PC-3 (cell line): ENCODE data around the gene AGAP1. TPM values are rescaled to one million over a fixed set of nuclear protein-coding genes. Genes with fewer than 3 reads are reported as not detected.

ENCODE experiments used
- ATAC-seq: fragments of 200-7000 bp; cut with Tn5 transposase; 2 replicates; pipeline ENCODE4 v1.9.1; 2020; ENCODE audit warnings: mild to moderate bottlenecking, moderate library complexity
- BruUV-seq: library from RNA; stranded (reverse); fragments of 400-500 nt; replicated peaks from 2 replicates; lab custom pipeline; 2021; lab: Mats Ljungman, UMichigan
- CTCF ChIA-PET: fragments of 300-600 bp; sonication (Branson Sonifier 250); formaldehyde crosslinking; loops from one replicate; lab custom pipeline; 2022; ENCODE audit warnings: antibody characterized with exemption; lab: Charles Lee
- POLR2A ChIA-PET: fragments of 300-600 bp; sonication (Branson Sonifier 250); formaldehyde crosslinking; loops from one replicate; lab custom pipeline; 2022; ENCODE audit warnings: antibody characterized with exemption; ENCODE audit not compliant: unreplicated experiment; lab: Charles Lee
- DNase-seq: peaks from one replicate; pipeline ENCODE4 v3.0.0-alpha.2; 2015
- H2AFZ ChIP-seq: fragments of 300-600 bp; sonication (generic); 2 replicates; pipeline ENCODE4 v1.6.0; 2016; ENCODE audit warnings: antibody characterized with exemption, low read length
- H3F3A ChIP-seq: fragments of 300-600 bp; sonication (generic); one replicate; pipeline ENCODE4 v1.6.0; 2017; ENCODE audit warnings: antibody characterized with exemption, low read length, control low read depth, mild to moderate bottlenecking; ENCODE audit not compliant: unreplicated experiment
- H3K27ac ChIP-seq: fragments of 300-600 bp; sonication (generic); 2 replicates; pipeline ENCODE4 v1.5.1; 2016; ENCODE audit warnings: mild to moderate bottlenecking, low read length
- H3K27me3 ChIP-seq: fragments of 300-600 bp; sonication (generic); 2 replicates; pipeline ENCODE4 v1.6.1; 2016; ENCODE audit warnings: low read length, mixed read lengths
- H3K36me3 ChIP-seq: fragments of 300-600 bp; sonication (generic); 2 replicates; pipeline ENCODE4 v1.6.1; 2016; ENCODE audit warnings: low read depth, mixed run types, low read length, mixed read lengths
- H3K4me1 ChIP-seq: fragments of 300-600 bp; sonication (generic); 2 replicates; pipeline ENCODE4 v1.5.1; 2016; ENCODE audit warnings: low read length; ENCODE audit not compliant: insufficient read depth
- H3K4me2 ChIP-seq: fragments of 300-600 bp; sonication (generic); 2 replicates; pipeline ENCODE4 v1.6.0; 2016; ENCODE audit warnings: low read length
- H3K4me3 ChIP-seq: fragments of 300-600 bp; sonication (generic); 2 replicates; pipeline ENCODE4 v1.5.1; 2016; ENCODE audit warnings: mild to moderate bottlenecking, low read length, mixed read lengths
- H3K79me2 ChIP-seq: fragments of 300-600 bp; sonication (generic); 2 replicates; pipeline ENCODE4 v1.6.1; 2017; ENCODE audit warnings: low read length, mixed read lengths
- H3K9ac ChIP-seq: fragments of 300-600 bp; sonication (generic); 2 replicates; pipeline ENCODE4 v1.6.0; 2016; ENCODE audit warnings: mild to moderate bottlenecking, low read length
- H3K9me2 ChIP-seq: fragments of 300-600 bp; sonication (generic); replicated peaks from 2 replicates; pipeline ENCODE4 v1.6.1; 2016; ENCODE audit warnings: mixed run types, low read length, mixed read lengths
- H3K9me3 ChIP-seq: fragments of 300-600 bp; sonication (generic); 2 replicates; pipeline ENCODE4 v1.6.1; 2016; ENCODE audit warnings: low read length, mixed read lengths
- H4K20me1 ChIP-seq: fragments of 300-600 bp; sonication (generic); 2 replicates; pipeline ENCODE4 v1.6.1; 2016; ENCODE audit warnings: low read length, mixed read lengths
- CTCF ChIP-seq: fragments of 300-600 bp; sonication (generic); conservative IDR thresholded peaks from 2 replicates; pipeline ENCODE4 v1.5.1; 2017; ENCODE audit warnings: antibody characterized with exemption, low read depth, mild to moderate bottlenecking, low read length
- EZH2 ChIP-seq: fragments of 300-600 bp; sonication (generic); IDR thresholded peaks from one replicate; pipeline ENCODE4 v1.6.1; 2017; ENCODE audit warnings: antibody characterized with exemption, mild to moderate bottlenecking, low read length; ENCODE audit not compliant: unreplicated experiment
- EZH2phosphoT487 ChIP-seq: fragments of 300-600 bp; sonication (generic); IDR thresholded peaks from 2 replicates; pipeline ENCODE4 v1.6.1; 2018; ENCODE audit warnings: mild to moderate bottlenecking, antibody characterized with exemption, low read length, borderline replicate concordance
- intact Hi-C: fragments of 100-400 bp; cut with micrococcal nuclease; formaldehyde crosslinking; loops from 2 replicates; pipeline ENCODE4 v1.9.0; 2023
- total RNA-seq: library from RNA; depleted of rRNA; stranded (reverse); fragments of >200 nt; gene quantifications from 2 replicates; pipeline ENCODE4 v1.2.3, GENCODE V29; 2014

The AGAP1 gene
- total RNA-seq, 1 experiment from 2014 or later: 31.0 TPM

GRCh38 chr2:235623111-235623510 is 129.3 kb downstream of the AGAP1 start:
- DNase-seq (no peak), ATAC-seq (no peak)
- intact Hi-C loops: no loop called here
- Histone ChIP-seq H3F3A (no peaks in the 10 kb centered on the region), H3K36me3 (no peaks in the 10 kb centered on the region), H2AFZ (no peak overlapping the region), H3K4me2 (no peak overlapping the region), H3K4me3 (no peak overlapping the region), H4K20me1 (peaks cover 12% of the 10 kb centered on the region; the same call in 1 of the 2 replicates), H3K79me2 (peaks cover 90% of the 10 kb centered on the region), H3K4me1 (peaks cover 7% of the 10 kb centered on the region), H3K27me3 (no peaks in the 10 kb centered on the region), H3K9me3 (no peaks in the 10 kb centered on the region), H3K9ac (no peak overlapping the region), H3K9me2 (no peaks in the 10 kb centered on the region), H3K27ac (no peak overlapping the region)
- no TSS peak for BruUV-seq
- POLR2A ChIA-PET: no interaction called here
- CTCF ChIA-PET: no interaction called here
- TF ChIP-seq EZH2 (no peak), CTCF (no peak), EZH2phosphoT487 (no peak)

GRCh38 chr2:235623752-235624151 is 129.9 kb downstream of the AGAP1 start:
- H2AFZ ChIP-seq: no peak overlapping the region
- H3K4me3 ChIP-seq: no peak overlapping the region
- ChIA-PET POLR2A (no interaction called here), CTCF (no interaction called here)
- no peak for DNase-seq
- intact Hi-C loops: no loop called here
- no peak overlapping the region for H3K9ac ChIP-seq
- H3K4me2 ChIP-seq: no peak overlapping the region
- no peaks in the 10 kb centered on the region for H3F3A ChIP-seq
- 0 out of 2 replicates have a peak, but pooled peaks cover under 1% of the 10 kb centered on the region for H3K4me1 ChIP-seq
- H3K9me3 ChIP-seq: no peaks in the 10 kb centered on the region
- peaks cover 88% of the 10 kb centered on the region for H3K79me2 ChIP-seq
- no peak overlapping the region for H3K27ac ChIP-seq
- H4K20me1 ChIP-seq: peaks cover 12% of the 10 kb centered on the region; the same call in 1 of the 2 replicates
- H3K36me3 ChIP-seq: no peaks in the 10 kb centered on the region
- ATAC-seq: no peak
- no TSS peak for BruUV-seq
- H3K27me3 ChIP-seq: no peaks in the 10 kb centered on the region
- H3K9me2 ChIP-seq: no peaks in the 10 kb centered on the region
- TF ChIP-seq CTCF (no peak), EZH2 (no peak), EZH2phosphoT487 (no peak)

- peaks cover 12% of the 10 kb centered on the region; the same call in 1 of the 2 replicates for H4K20me1 ChIP-seq
Measured at GRCh38 chr2:235626658-235627057, 132.8 kb downstream of the AGAP1 start.

More at GRCh38 chr2:235626658-235627057, 132.8 kb downstream of the AGAP1 start:
- no TSS peak for BruUV-seq
- Histone ChIP-seq H3K27me3 (no peaks in the 10 kb centered on the region), H3K27ac (no peak overlapping the region), H3K9me3 (no peaks in the 10 kb centered on the region), H3K36me3 (no peaks in the 10 kb centered on the region), H3K4me3 (no peak overlapping the region), H3K4me1 (no peaks in the 10 kb centered on the region), H3K9ac (no peak overlapping the region), H3K4me2 (no peak overlapping the region), H3F3A (no peaks in the 10 kb centered on the region), H2AFZ (no peak overlapping the region), H3K79me2 (peaks cover 81% of the 10 kb centered on the region), H3K9me2 (no peaks in the 10 kb centered on the region)
- intact Hi-C loops: no loop called here
- ChIA-PET POLR2A (no interaction called here), CTCF (interaction anchor here (1.4 kb wide), 1 partner anchor 119 kb away, joined by 4 read pairs; no protein-coding TSS in a partner anchor)
- ATAC-seq: no peak
- TF ChIP-seq EZH2phosphoT487 (no peak), EZH2 (no peak), CTCF (no peak)
- no peak for DNase-seq
